ENCODE data around the gene DENND10.

Gene DENND10

GRCh38 chr10:119060107-119060506 is 43.8 kb upstream of the DENND10 start:
- Histone ChIP-seq H3K27ac (ENCODE audit: low read length) (no peak overlapping the region), H3K79me2 (ENCODE audit: low read length) (peaks cover 84% of the 10 kb centered on the region), H3K36me3 (replicated peaks; ENCODE audit: low read depth, low read length) (peaks cover 64% of the 10 kb centered on the region), H4K20me1 (ENCODE audit: insufficient read depth, low read length) (peaks cover 17% of the 10 kb centered on the region), H3K4me1 (ENCODE audit: low read length) (peaks cover 18% of the 10 kb centered on the region), H3K4me2 (ENCODE audit: low read length) (no peak overlapping the region), H3K9me3 (ENCODE audit: insufficient read depth, low read length) (no peaks in the 10 kb centered on the region), H3K9ac (ENCODE audit: low read length) (no peak overlapping the region), H3K4me3 (ENCODE audit: low read length) (no peak overlapping the region), H2AFZ (ENCODE audit: low read depth, low read length) (no peak overlapping the region), H3K27me3 (ENCODE audit: low read depth, low read length) (no peaks in the 10 kb centered on the region)
- TF ChIP-seq EZH2phosphoT487 (IDR thresholded peaks at IDR 0.05; ENCODE audit: low read depth) (no peak), CTCF (IDR thresholded peaks at IDR 0.05; ENCODE audit: low read depth, low read length) (no peak)

- H4K20me1 ChIP-seq (ENCODE audit: insufficient read depth, low read length), result peaks cover 19% of the 10 kb centered on the region
- H3K27me3 ChIP-seq (ENCODE audit: low read depth, low read length), result no peaks in the 10 kb centered on the region
- H3K36me3 ChIP-seq (replicated peaks; ENCODE audit: low read depth, low read length), result peaks cover 63% of the 10 kb centered on the region
Measured at GRCh38 chr10:119061352-119061751, 42.6 kb upstream of the DENND10 start.

GRCh38 chr10:119061926-119062325 is 42.0 kb upstream of the DENND10 start:
- Histone ChIP-seq H3K27me3 (ENCODE audit: low read depth, low read length) (no peaks in the 10 kb centered on the region), H3K9me3 (ENCODE audit: insufficient read depth, low read length) (no peaks in the 10 kb centered on the region), H3K36me3 (replicated peaks; ENCODE audit: low read depth, low read length) (peaks cover 62% of the 10 kb centered on the region), H3K79me2 (ENCODE audit: low read length) (peaks cover 89% of the 10 kb centered on the region), H3K27ac (ENCODE audit: low read length) (peak overlapping the region; percentile 66), H3K4me2 (ENCODE audit: low read length) (peak overlapping the region; percentile 58), H4K20me1 (ENCODE audit: insufficient read depth, low read length) (peaks cover 19% of the 10 kb centered on the region), H3K4me3 (ENCODE audit: low read length) (peak overlapping the region; percentile 5; the same call in 1 of the 2 replicates), H3K4me1 (ENCODE audit: low read length) (peaks cover 18% of the 10 kb centered on the region), H3K9ac (ENCODE audit: low read length) (no peak overlapping the region), H2AFZ (ENCODE audit: low read depth, low read length) (no peak overlapping the region)
- TF ChIP-seq EZH2phosphoT487 (IDR thresholded peaks at IDR 0.05; ENCODE audit: low read depth) (no peak), CTCF (IDR thresholded peaks at IDR 0.05; ENCODE audit: low read depth, low read length) (no peak)

More at GRCh38 chr10:119061352-119061751, 42.6 kb upstream of the DENND10 start:
- H3K9ac ChIP-seq (ENCODE audit: low read length), result no peak overlapping the region
- H3K79me2 ChIP-seq (ENCODE audit: low read length), result peaks cover 87% of the 10 kb centered on the region
- H3K4me2 ChIP-seq (ENCODE audit: low read length), result peak overlapping the region; percentile 58
- H3K27ac ChIP-seq (ENCODE audit: low read length), result peak overlapping the region; percentile 66
- H2AFZ ChIP-seq (ENCODE audit: low read depth, low read length), result no peak overlapping the region
- TF ChIP-seq EZH2phosphoT487 (IDR thresholded peaks at IDR 0.05; ENCODE audit: low read depth) (no peak), CTCF (IDR thresholded peaks at IDR 0.05; ENCODE audit: low read depth, low read length) (no peak)
- no peaks in the 10 kb centered on the region for H3K9me3 ChIP-seq (ENCODE audit: insufficient read depth, low read length)
- H3K4me3 ChIP-seq (ENCODE audit: low read length), result 0 out of 2 replicates have a peak overlapping the region, but pooled peaks have one; percentile 5
- H3K4me1 ChIP-seq (ENCODE audit: low read length), result peaks cover 18% of the 10 kb centered on the region

GRCh38 chr10:119070395-119071165 is 33.3 kb upstream of the DENND10 start:
- Histone ChIP-seq H3K4me2 (ENCODE audit: low read length) (no peak overlapping the region), H3K9me3 (ENCODE audit: insufficient read depth, low read length) (no peaks in the 10 kb centered on the region), H3K9ac (ENCODE audit: low read length) (no peak overlapping the region), H3K79me2 (ENCODE audit: low read length) (peaks cover 89% of the 10 kb centered on the region), H3K4me1 (ENCODE audit: low read length) (no peaks in the 10 kb centered on the region), H3K27me3 (ENCODE audit: low read depth, low read length) (no peaks in the 10 kb centered on the region), H2AFZ (ENCODE audit: low read depth, low read length) (no peak overlapping the region), H3K27ac (ENCODE audit: low read length) (no peak overlapping the region), H4K20me1 (ENCODE audit: insufficient read depth, low read length) (peaks cover 29% of the 10 kb centered on the region), H3K4me3 (ENCODE audit: low read length) (no peak overlapping the region), H3K36me3 (replicated peaks; ENCODE audit: low read depth, low read length) (peaks cover 43% of the 10 kb centered on the region)
- TF ChIP-seq CTCF (IDR thresholded peaks at IDR 0.05; ENCODE audit: low read depth, low read length) (no peak), EZH2phosphoT487 (IDR thresholded peaks at IDR 0.05; ENCODE audit: low read depth) (no peak)
